ENCODE results near the gene DDR2. TPM values are rescaled to one million over a fixed set of nuclear protein-coding genes. Genes with fewer than 3 reads are reported as not detected.

Gene DDR2
- total RNA-seq, 2 experiments from 2014 or later, result 0.19 TPM; not detected in 1

DNA sequence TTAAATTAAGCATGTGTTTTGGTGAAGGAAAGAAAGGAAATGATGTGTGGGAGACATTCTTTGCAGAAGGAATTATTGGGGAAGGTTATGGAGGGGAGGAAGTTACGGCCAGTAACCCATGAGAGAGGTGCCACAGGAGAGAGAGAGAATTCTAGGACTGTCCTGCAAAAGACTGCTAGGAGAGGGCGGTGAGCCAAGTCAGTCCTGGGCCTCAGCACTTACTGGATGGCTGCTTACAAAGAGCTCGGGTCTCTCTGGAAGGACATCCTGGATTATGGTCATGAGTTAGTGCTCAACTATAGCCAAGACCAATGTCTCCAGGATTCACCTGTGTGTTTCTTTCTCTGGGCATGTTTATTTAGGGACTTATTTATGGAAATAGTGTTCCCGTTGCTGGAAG is 83.9 kb downstream of the DDR2 start:
- intact Hi-C loops (cut with micrococcal nuclease; ENCODE audit: unreplicated experiment), result no loop called here
- H3K27ac ChIP-seq (ENCODE audit: low read depth, low read length, poor library complexity, severe bottlenecking), result no peak overlapping the region
- H3K4me2 ChIP-seq (ENCODE audit: low read length), result no peak overlapping the region
- ChIA-PET POLR2A (no interaction called here), CTCF (ENCODE audit: unreplicated experiment) (no interaction called here)
- no TSS peak for BruUV-seq (replicated peaks)
- H4K20me1 ChIP-seq (ENCODE audit: insufficient read depth, low read length), result no peaks in the 10 kb centered on the region
- H3K4me1 ChIP-seq (ENCODE audit: insufficient read depth, low read length, poor library complexity, severe bottlenecking), result no peaks in the 10 kb centered on the region
- H3K36me3 ChIP-seq (ENCODE audit: insufficient read depth, low read length), result no peaks in the 10 kb centered on the region
- no peak overlapping the region for H2AFZ ChIP-seq (ENCODE audit: low read length)
- H3K9me3 ChIP-seq (ENCODE audit: low read length), result no peaks in the 10 kb centered on the region
- TF ChIP-seq CTCF (conservative IDR thresholded peaks at IDR 0.05; ENCODE audit: low read length) (no peak), EZH2phosphoT487 (IDR thresholded peaks at IDR 0.05; ENCODE audit: borderline replicate concordance, low read depth, low read length) (no peak)
- no peaks in the 10 kb centered on the region for H3K79me2 ChIP-seq (ENCODE audit: insufficient read depth, low read depth, low read length)
- no peak for DNase-seq (ENCODE audit: low spot score)
- no peak overlapping the region for H3K4me3 ChIP-seq (ENCODE audit: low read depth, low read length, poor library complexity, severe bottlenecking)
- no peaks in the 10 kb centered on the region for H3K9me2 ChIP-seq (ENCODE audit: insufficient read depth, low read length)

GRCh38 chr1:162716552-162716951 is 84.3 kb downstream of the DDR2 start:
- TF ChIP-seq CTCF (conservative IDR thresholded peaks at IDR 0.05; ENCODE audit: low read length) (no peak), EZH2phosphoT487 (IDR thresholded peaks at IDR 0.05; ENCODE audit: borderline replicate concordance, low read depth, low read length) (no peak)
- H4K20me1 ChIP-seq (ENCODE audit: insufficient read depth, low read length), result no peaks in the 10 kb centered on the region
- ChIA-PET CTCF (ENCODE audit: unreplicated experiment) (no interaction called here), POLR2A (no interaction called here)
- H2AFZ ChIP-seq (ENCODE audit: low read length), result no peak overlapping the region
- H3K4me2 ChIP-seq (ENCODE audit: low read length), result no peak overlapping the region
- BruUV-seq (replicated peaks), result no TSS peak
- no peaks in the 10 kb centered on the region for H3K9me3 ChIP-seq (ENCODE audit: low read length)
- intact Hi-C loops (cut with micrococcal nuclease; ENCODE audit: unreplicated experiment), result no loop called here
- H3K27ac ChIP-seq (ENCODE audit: low read depth, low read length, poor library complexity, severe bottlenecking), result no peak overlapping the region
- no peaks in the 10 kb centered on the region for H3K4me1 ChIP-seq (ENCODE audit: insufficient read depth, low read length, poor library complexity, severe bottlenecking)
- no peak overlapping the region for H3K4me3 ChIP-seq (ENCODE audit: low read depth, low read length, poor library complexity, severe bottlenecking)
- H3K36me3 ChIP-seq (ENCODE audit: insufficient read depth, low read length), result no peaks in the 10 kb centered on the region
- no peak for DNase-seq (ENCODE audit: low spot score)
- H3K79me2 ChIP-seq (ENCODE audit: insufficient read depth, low read depth, low read length), result no peaks in the 10 kb centered on the region
- H3K9me2 ChIP-seq (ENCODE audit: insufficient read depth, low read length), result no peaks in the 10 kb centered on the region

GRCh38 chr1:162717548-162718184 is 85.4 kb downstream of the DDR2 start:
- TF ChIP-seq CTCF (conservative IDR thresholded peaks at IDR 0.05; ENCODE audit: low read length) (no peak), EZH2phosphoT487 (IDR thresholded peaks at IDR 0.05; ENCODE audit: borderline replicate concordance, low read depth, low read length) (no peak)
- CTCF ChIA-PET (ENCODE audit: unreplicated experiment), result no interaction called here
- no peak overlapping the region for H2AFZ ChIP-seq (ENCODE audit: low read length)
- H4K20me1 ChIP-seq (ENCODE audit: insufficient read depth, low read length), result no peaks in the 10 kb centered on the region
- BruUV-seq (replicated peaks), result no TSS peak
- H3K27ac ChIP-seq (ENCODE audit: low read depth, low read length, poor library complexity, severe bottlenecking), result no peak overlapping the region
- H3K4me3 ChIP-seq (ENCODE audit: low read depth, low read length, poor library complexity, severe bottlenecking), result no peak overlapping the region
- POLR2A ChIA-PET, result interaction anchor here (0.7 kb wide), 2 partner anchors 501 to 632 kb away, joined by 3 read pairs; no protein-coding TSS in a partner anchor
- no peaks in the 10 kb centered on the region for H3K9me2 ChIP-seq (ENCODE audit: insufficient read depth, low read length)
- H3K9me3 ChIP-seq (ENCODE audit: low read length), result no peaks in the 10 kb centered on the region
- H3K4me1 ChIP-seq (ENCODE audit: insufficient read depth, low read length, poor library complexity, severe bottlenecking), result no peaks in the 10 kb centered on the region
- no peak overlapping the region for H3K4me2 ChIP-seq (ENCODE audit: low read length)
- intact Hi-C loops (cut with micrococcal nuclease; ENCODE audit: unreplicated experiment), result no loop called here
- DNase-seq (ENCODE audit: low spot score), result no peak
- no peaks in the 10 kb centered on the region for H3K36me3 ChIP-seq (ENCODE audit: insufficient read depth, low read length)
- no peaks in the 10 kb centered on the region for H3K79me2 ChIP-seq (ENCODE audit: insufficient read depth, low read depth, low read length)

All from OCI-LY7 (cell line).